Stimulated activated CD8-positive, alpha-beta memory T cell treated with anti-CD3 and anti-CD28 coated beads, Interleukin-15, amount 100 ng/mL, for 24 hours (primary cell): Measurements from ENCODE around the gene DNAJB7.
"Not testable (repeated sequence)": the region's sequence is repeated elsewhere in the genome, so short reads cannot be mapped to it uniquely, and the experiment has no call there.

ENCODE experiments used
- DNase-seq: peaks from one replicate; pipeline ENCODE4 v3.0.0-alpha.2; 2020; ENCODE audit warnings: low read depth

DNAJB7 gene

GRCh38 chr22:40862013-40862412 is at the start of gene DNAJB7:
Gene DNAJB7, minus strand, starts transcription at chr22:40862113. Its CDS starts 119 bp downstream, at chr22:40861994.
- no peak for DNase-seq

- DNase-seq, result no peak
Observed at GRCh38 chr22:40908895-40909294, 47.0 kb upstream of the DNAJB7 start.

GRCh38 chr22:40904101-40904500 is 42.2 kb upstream of the DNAJB7 start:
- DNase-seq, result no peak

- DNase-seq, result no peak
Observed at GRCh38 chr22:40898850-40899357, 37.0 kb upstream of the DNAJB7 start.

GRCh38 chr22:40894417-40894816 is 32.5 kb upstream of the DNAJB7 start:
- DNase-seq, result no peak

GRCh38 chr22:40890881-40891280 is 29.0 kb upstream of the DNAJB7 start:
- DNase-seq, result no peak

- no peak for DNase-seq
Observed at GRCh38 chr22:40889116-40889515, 27.2 kb upstream of the DNAJB7 start.

- DNase-seq, result no peak
Observed at GRCh38 chr22:40878922-40879321, 17.0 kb upstream of the DNAJB7 start.

- no peak for DNase-seq
Observed at GRCh38 chr22:40877488-40877887, 15.6 kb upstream of the DNAJB7 start.

- DNase-seq, result no peak
Observed at GRCh38 chr22:40876907-40877306, 15.0 kb upstream of the DNAJB7 start.

- no peak for DNase-seq
Observed at GRCh38 chr22:40875111-40875510, 13.2 kb upstream of the DNAJB7 start.

GRCh38 chr22:40874016-40874415 is 12.1 kb upstream of the DNAJB7 start:
- DNase-seq, result no peak

GRCh38 chr22:40868379-40868778 is 6.5 kb upstream of the DNAJB7 start:
- DNase-seq, result not testable (repeated sequence)

GRCh38 chr22:40867109-40867508 is 5.2 kb upstream of the DNAJB7 start:
- no peak for DNase-seq

GRCh38 chr22:40862537-40862936 is 624 bp upstream of the DNAJB7 start:
- no peak for DNase-seq

GRCh38 chr22:40857309-40857855 is 4.5 kb downstream of the DNAJB7 start:
- no peak for DNase-seq

- peak; percentile 98 for DNase-seq
Observed at GRCh38 chr22:40856513-40857308, 5.2 kb downstream of the DNAJB7 start, which contains the start of the genes ST13 and XPNPEP3. Gene ST13, minus strand, starts transcription at chr22:40856639. Its CDS starts 99 bp downstream, at chr22:40856540. Gene XPNPEP3, plus strand, starts transcription at chr22:40857148. Its CDS starts 34 bp downstream, at chr22:40857182.

- DNase-seq, result peak; percentile 8
Observed at GRCh38 chr22:40855979-40856512, 5.9 kb downstream of the DNAJB7 start.

GRCh38 chr22:40855071-40855978 is 6.6 kb downstream of the DNAJB7 start:
- no peak for DNase-seq

GRCh38 chr22:40853961-40854360 is 8.0 kb downstream of the DNAJB7 start:
- no peak for DNase-seq

- DNase-seq, result no peak
Observed at GRCh38 chr22:40853333-40853732, 8.6 kb downstream of the DNAJB7 start.

GRCh38 chr22:40845816-40846215 is 16.1 kb downstream of the DNAJB7 start:
- not testable (repeated sequence) for DNase-seq
